Globus pallidus (tissue), 1 donor: Measurements from ENCODE around the gene NELFA.

Experiments used
- DNase-seq: peaks from one replicate; pipeline ENCODE4 v3.0.0-alpha.2; 2015; ENCODE audit warnings: low spot score

The NELFA gene

DNA sequence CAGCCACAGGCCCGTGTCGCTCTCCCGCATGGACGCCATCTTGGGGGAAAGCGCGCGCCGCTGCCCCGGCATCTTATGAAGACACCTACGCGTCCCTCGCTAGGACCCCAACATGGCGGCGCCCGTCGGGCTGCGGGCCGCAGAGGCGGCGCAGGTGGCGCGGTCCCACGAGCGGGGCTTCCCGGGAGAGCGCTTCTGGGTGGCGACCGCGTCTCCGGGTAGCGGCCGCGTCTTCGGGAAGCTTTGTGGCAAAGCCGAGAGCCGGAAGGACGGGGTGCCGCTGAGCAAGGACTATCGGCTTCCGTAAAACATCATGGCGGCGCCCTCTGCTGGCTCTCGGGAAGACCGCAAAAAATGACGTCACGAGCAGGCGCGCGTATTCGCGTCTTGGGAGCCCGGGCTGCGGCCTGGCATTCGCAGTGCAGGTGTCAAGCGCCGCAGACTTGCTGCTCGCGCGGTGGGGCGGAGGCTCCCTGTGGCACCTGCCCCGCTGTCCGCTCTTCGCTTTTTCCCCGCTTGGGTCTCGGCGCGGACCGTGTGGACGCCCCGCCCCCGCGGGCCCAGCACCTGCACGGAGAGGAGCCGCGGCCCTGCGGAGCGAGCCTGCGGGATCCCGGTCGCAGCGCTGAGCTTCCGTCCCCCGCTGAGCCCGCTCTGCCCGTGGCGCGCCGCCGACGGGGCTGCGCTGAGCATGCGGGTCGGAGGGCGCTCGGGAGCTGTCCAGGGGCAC lies at the start of gene NELFA:
TSS of gene NELFA (minus strand) at position 54 of the 730 bp plus-strand sequence. CDS start at position 39, 15 bp downstream.
- peak; percentile 96 for DNase-seq

GRCh38 chr4:2057382-2058065 lies 48.8 kb upstream of the NELFA start:
- no peak for DNase-seq

DNA sequence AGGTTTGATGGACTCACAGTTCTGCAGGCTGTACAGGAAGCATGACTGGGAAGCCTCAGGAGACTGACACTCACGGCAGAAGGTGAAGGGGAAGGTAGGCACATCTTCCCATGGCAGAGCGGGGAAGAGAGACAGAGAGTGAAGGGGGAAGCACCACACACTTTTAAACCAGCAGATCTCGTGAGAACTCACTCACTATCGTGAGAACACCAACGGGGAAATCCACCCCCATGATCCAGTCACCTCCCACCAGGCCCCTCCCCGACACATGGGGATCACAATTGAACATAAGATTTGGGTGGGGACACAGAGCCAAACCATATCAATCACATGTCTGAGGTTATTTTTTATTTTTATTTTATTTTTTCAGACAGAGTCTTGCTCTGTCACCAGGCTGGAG lies 45.4 kb upstream of the NELFA start:
- DNase-seq, result no peak

DNA sequence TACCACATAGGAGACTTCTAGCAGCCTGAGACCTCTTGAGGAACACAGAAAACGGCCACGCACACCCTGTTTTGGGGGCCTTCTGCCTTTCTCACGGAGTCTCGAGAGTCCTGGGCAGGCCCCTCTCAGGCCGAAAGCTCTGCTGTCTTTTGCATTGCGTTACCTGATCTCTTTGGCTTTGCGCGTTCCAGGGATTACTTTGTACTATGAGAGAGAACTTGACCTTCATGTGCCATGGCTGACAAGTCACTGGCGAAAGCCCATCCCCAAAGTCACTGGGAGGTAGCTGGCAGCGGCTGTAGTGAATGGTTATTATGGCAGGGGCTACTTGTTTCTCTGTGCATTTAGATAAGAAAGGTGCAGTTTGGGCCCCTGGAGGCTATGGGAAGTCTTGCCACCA lies 42.3 kb upstream of the NELFA start:
- DNase-seq, result no peak

- DNase-seq, result no peak
Observed at GRCh38 chr4:2049811-2050210, 41.0 kb upstream of the NELFA start.

- DNase-seq, result no peak
Observed at GRCh38 chr4:2049381-2049780, 40.6 kb upstream of the NELFA start.

DNA sequence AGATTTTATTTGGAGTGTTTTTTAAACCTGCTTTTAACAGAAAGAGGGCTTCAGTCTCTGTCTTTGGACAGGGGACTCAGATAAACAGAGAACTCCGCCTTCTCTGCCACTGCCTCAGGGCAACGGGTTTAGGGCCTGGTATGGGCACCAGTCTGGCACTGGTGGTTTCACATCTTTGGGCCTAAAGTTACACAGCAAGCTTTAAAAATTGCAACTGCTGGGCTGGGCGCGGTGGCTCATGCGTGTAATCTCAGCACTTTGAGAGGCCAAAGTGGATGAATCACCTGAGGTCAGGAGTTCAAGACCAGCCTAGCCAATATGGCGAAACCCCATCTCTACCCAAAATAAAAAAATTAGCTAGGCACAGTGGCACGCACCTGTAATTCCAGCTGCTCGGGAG lies 40.1 kb upstream of the NELFA start:
- no peak for DNase-seq

DNA sequence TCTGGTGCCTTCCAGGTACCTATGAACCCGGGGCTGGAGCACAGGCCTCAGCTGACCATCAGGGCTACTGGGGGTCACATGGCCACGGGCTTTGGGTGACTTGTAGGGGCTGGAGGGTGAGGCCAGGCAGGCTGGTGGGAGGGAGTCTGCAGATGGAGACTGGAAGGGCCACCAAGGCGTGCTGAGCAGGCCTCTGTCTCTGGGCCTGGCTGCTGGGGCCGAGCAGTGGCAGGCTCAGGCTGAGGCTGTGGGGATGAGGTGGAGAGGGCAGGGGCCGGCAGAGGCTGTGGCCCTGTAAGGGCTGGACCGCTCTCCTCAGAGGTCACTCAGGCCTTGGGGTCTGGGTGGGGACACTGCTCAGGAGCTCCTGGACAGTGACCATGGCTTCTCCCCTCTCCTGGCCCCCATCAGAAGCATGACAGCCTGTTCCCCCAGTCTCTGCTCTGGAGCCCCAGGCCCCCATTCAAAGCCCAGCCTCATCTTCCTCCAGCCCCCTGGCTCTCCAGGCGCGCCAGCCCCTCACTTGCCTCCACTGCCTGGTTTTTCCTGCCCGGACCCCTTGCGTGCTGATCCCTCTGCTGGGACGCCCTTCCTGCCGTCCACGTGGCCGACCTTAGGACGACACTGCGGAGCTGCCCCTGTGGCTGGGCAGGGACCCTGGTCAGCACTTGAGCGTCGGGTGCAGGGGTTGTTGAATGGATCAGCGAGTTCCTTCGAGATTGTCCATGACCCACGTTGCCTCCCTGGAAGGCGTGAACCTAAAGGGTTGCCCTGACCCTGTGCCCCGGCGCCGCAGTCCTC lies 39.2 kb upstream of the NELFA start:
- DNase-seq, result no peak

- no peak for DNase-seq
Observed at GRCh38 chr4:2047031-2047660, 38.4 kb upstream of the NELFA start.

GRCh38 chr4:2046031-2046961 lies 37.5 kb upstream of the NELFA start:
- DNase-seq, result no peak

GRCh38 chr4:2045518-2045951 lies 36.8 kb upstream of the NELFA start:
- no peak for DNase-seq

- no peak for DNase-seq
Observed at GRCh38 chr4:2044542-2045517, 36.1 kb upstream of the NELFA start.

- no peak for DNase-seq
Observed at GRCh38 chr4:2044119-2044485, 35.3 kb upstream of the NELFA start.

DNA sequence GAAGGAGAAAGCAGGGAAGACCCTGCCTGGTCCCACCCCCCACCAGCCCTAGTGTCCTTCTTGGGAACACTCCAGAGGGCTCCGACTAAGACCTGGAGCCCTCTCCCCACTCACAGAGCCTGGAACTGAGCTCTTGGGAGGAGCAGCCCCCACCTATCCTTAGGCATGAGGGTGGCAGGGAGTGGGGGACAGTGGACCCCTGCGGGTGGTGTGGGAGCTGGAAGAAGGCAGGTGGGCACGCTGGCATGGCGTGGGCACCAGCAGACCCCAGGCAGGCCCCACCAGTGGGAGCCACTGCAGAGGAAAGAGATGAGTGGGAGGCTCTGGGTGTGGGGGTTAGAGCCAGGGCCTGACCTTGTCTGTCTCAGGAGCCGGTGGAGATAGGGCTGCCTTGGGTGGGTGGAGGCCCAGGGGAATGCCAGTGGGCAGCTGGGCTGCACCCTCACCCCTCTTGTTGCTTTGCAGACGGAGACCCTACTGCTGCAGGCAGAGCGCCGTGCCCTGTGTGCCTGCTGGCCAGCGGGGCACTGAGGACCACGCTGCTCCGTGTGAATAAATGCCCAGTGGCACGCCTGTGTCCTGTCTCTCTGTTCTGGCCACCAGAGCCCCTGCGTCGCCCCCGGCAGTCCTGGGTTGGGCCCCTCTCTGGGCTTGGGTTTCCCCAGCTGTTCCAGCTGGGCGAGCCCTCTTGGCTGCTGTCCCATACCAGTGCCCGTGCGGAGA lies 34.8 kb upstream of the NELFA start:
- DNase-seq, result no peak

DNA sequence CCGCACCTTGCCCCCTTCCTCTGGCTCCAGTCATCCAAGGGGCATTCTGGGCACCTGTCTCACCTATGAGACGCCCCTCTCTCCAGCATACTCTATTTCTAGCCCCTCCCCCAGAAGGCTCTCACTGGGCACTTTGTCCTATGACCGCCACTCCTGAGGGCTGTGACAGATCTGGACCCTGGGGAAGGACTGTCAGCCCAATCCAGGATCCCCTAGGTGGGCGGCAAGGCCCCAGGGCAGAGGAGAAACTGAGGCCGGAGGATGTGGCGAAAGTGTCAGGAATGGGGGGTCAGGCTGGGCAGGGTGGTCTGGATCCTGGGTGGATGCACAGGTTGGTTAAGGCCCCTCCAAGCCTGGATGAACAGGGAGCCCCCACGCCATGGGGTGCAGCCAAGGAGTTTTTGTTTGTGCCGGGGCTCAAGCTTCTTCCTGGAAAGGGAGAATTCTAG lies 34.2 kb upstream of the NELFA start:
- DNase-seq, result no peak

DNA sequence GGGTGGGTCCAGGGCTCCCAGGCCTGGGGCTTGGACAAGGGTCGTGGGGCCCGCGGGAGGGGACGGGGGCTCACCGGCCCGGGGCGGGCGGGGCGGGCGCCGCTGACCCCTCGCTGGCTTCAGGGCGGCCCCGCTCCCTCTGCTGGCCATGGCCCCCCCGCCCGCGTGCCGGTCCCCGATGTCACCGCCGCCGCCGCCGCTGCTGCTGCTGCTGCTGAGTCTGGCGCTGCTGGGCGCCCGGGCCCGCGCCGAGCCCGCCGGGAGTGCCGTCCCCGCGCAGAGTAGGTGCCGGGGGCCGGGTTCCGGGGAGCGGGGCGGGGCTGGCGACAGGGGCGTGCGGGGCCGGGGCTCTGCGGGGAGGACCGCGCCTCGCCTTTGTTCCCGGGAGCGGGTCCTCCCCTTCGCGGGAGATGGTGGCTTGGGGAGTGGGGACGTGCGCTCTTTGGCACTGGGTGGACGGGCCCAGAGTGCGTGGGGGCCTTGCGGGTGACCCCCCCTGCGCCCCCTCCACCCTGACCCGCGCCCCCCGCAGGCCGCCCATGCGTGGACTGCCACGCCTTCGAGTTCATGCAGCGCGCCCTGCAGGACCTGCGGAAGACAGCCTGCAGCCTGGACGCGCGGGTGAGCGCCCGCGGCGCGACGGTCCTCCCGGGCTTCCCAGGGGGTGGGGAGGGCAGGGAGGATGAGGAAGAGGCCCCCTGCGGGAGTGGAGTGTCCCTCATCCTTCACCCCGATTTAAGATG lies 33.6 kb upstream of the NELFA start:
- DNase-seq, result peak; percentile 63

GRCh38 chr4:2041239-2042130 lies 32.7 kb upstream of the NELFA start:
- peak; percentile 77 for DNase-seq
